MM.1S (cell line): Measurements from ENCODE around the gene TOR4A.

ENCODE experiments used
- CTCF ChIP-seq: fragments of 300-600 bp; sonication (generic); IDR thresholded peaks from 2 replicates; pipeline ENCODE4 v1.5.1; 2016; ENCODE audit warnings: antibody characterized with exemption, low read length, mixed read lengths
- EZH2phosphoT487 ChIP-seq: fragments of 300-600 bp; sonication (generic); IDR thresholded peaks from 2 replicates; pipeline ENCODE4 v1.6.1; 2018; ENCODE audit warnings: antibody characterized with exemption, low read length

DNA sequence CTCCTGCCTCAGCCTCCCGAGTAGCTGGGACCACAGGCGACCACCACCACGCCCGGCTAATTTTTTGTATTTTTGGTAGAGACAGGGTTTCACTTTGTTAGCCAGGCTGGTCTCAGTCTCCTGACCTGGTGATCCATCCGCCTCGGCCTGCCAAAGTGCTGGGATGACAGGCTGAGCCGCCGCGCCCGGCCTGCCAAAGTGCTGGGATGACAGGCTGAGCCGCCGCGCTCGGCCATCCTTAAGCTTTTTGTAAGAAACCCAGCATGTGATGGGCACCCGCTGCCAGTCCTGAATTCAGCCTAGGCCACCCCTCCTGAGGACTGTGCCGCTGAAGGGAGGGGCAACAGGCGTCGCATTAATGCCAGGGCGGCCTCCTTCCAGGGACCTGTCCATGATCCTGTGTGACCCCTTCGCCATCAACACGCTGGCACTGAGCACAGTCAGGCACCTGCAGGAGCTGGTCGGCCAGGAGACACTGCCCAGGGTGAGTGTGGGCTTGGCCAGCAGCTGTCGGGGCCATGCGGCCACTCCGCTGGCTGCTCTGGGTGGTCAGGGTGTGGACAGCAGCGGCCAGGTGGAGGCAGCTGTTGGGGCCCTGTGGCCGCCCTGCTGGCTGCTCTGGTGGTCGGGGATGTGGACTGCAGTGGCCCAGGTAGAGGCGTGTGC lies 11.9 kb upstream of the TOR4A start:
- TF ChIP-seq EZH2phosphoT487 (no peak), CTCF (no peak)
